Stomach (tissue), 4 donors: ENCODE results near the gene MZB1.

Experiments
- CTCF ChIP-seq, 7 experiments: fragments of 450-650 bp in 4 of 7; fragments of 200-600 bp in 3 of 7; sonication (generic) in 3 of 7; IDR thresholded peaks; one replicate each; pipeline ENCODE4 v1.5.1; 2016 to 2019; ENCODE audit warnings: antibody characterized with exemption in 7 of 7, control low read depth in 2 of 7, mild to moderate bottlenecking in 1 of 7
- POLR2A ChIP-seq, 4 donors: fragments of 450-650 bp; IDR thresholded peaks; one replicate each; pipeline ENCODE4 v1.6.1; 2016; ENCODE audit warnings: antibody characterized with exemption in 4 of 4, control low read depth in 2 of 4, mild to moderate bottlenecking in 1 of 4, moderate library complexity in 1 of 4

GRCh38 chr5:139394123-139394653 is 4.5 kb upstream of the MZB1 start:
- TF ChIP-seq POLR2A (IDR thresholded peaks at IDR 0.05) (no peak), CTCF (IDR thresholded peaks at IDR 0.05) (peak in 1 of 7 experiments; percentile 51)
